H9 (cell line): Measurements from ENCODE around the gene ZC3H12D. TPM values are rescaled to one million over a fixed set of nuclear protein-coding genes. Genes with fewer than 3 reads are reported as not detected.

Source experiments
- DNase-seq: peaks from one replicate; pipeline ENCODE4 v3.0.0-alpha.2; 2017
- H2AFZ ChIP-seq: one replicate; pipeline ENCODE4 v1.6.1; 2013; ENCODE audit warnings: mild to moderate bottlenecking, low read length, control low read depth, moderate library complexity
- H2AK5ac ChIP-seq: 2 replicates; pipeline ENCODE4 v1.6.1; 2013; ENCODE audit warnings: low read length, control low read depth, mixed read lengths; ENCODE audit not compliant: insufficient read length
- H2BK120ac ChIP-seq: one replicate; pipeline ENCODE4 v1.6.1; 2013; ENCODE audit warnings: low read depth, mild to moderate bottlenecking, low read length, control low read depth, inconsistent platforms; ENCODE audit not compliant: poor library complexity, severe bottlenecking
- H2BK12ac ChIP-seq: 2 replicates; pipeline ENCODE4 v1.6.1; 2013; ENCODE audit warnings: low read length, control low read depth, mixed read lengths, low read depth; ENCODE audit not compliant: insufficient read length
- H2BK15ac ChIP-seq: 2 replicates; pipeline ENCODE4 v1.6.1; 2013; ENCODE audit warnings: low read depth, low read length, control low read depth
- H2BK20ac ChIP-seq: one replicate; pipeline ENCODE4 v1.6.1; 2013; ENCODE audit warnings: low read depth, mild to moderate bottlenecking, low read length, control low read depth, inconsistent platforms; ENCODE audit not compliant: poor library complexity, severe bottlenecking
- H2BK5ac ChIP-seq: 2 replicates; pipeline ENCODE4 v1.6.1; 2013; ENCODE audit warnings: low read length, control low read depth, mixed read lengths; ENCODE audit not compliant: insufficient read length
- H3K14ac ChIP-seq: 2 replicates; pipeline ENCODE4 v1.6.1; 2013; ENCODE audit warnings: low read length, control low read depth; ENCODE audit not compliant: insufficient read depth
- H3K18ac ChIP-seq: 2 replicates; pipeline ENCODE4 v1.6.1; 2013; ENCODE audit warnings: low read depth, mild to moderate bottlenecking, mixed read lengths, low read length, control low read depth; ENCODE audit not compliant: insufficient read length
- H3K23ac ChIP-seq: 2 replicates; pipeline ENCODE4 v1.6.1; 2013; ENCODE audit warnings: low read length, control low read depth, mixed read lengths, low read depth; ENCODE audit not compliant: insufficient read length
- H3K23me2 ChIP-seq: 2 replicates; pipeline ENCODE4 v1.6.1; 2013; ENCODE audit warnings: low read depth, mild to moderate bottlenecking, mixed read lengths, low read length, control low read depth; ENCODE audit not compliant: insufficient read length, poor library complexity, severe bottlenecking
- H3K27ac ChIP-seq: 2 replicates; pipeline ENCODE4 v1.5.1; 2013; ENCODE audit warnings: low read length, control low read depth, mixed read lengths, low read depth; ENCODE audit not compliant: insufficient read length
- H3K27me3 ChIP-seq: 2 replicates; pipeline ENCODE4 v1.6.1; 2013; ENCODE audit warnings: low read length, control low read depth, inconsistent platforms; ENCODE audit not compliant: insufficient read depth
- H3K4ac ChIP-seq: 2 replicates; pipeline ENCODE4 v1.6.1; 2013; ENCODE audit warnings: low read depth, mild to moderate bottlenecking, control low read depth, inconsistent platforms, low read length, moderate library complexity
- H3K4me1 ChIP-seq: 2 replicates; pipeline ENCODE4 v1.6.1; 2013; ENCODE audit warnings: low read length, control low read depth, inconsistent platforms; ENCODE audit not compliant: insufficient read depth
- H3K4me2 ChIP-seq: 2 replicates; pipeline ENCODE4 v1.6.1; 2013; ENCODE audit warnings: low read length, control low read depth, mixed read lengths; ENCODE audit not compliant: insufficient read length, insufficient read depth
- H3K56ac ChIP-seq: 2 replicates; pipeline ENCODE4 v1.6.1; 2013; ENCODE audit warnings: low read depth, mild to moderate bottlenecking, mixed read lengths, low read length, control low read depth; ENCODE audit not compliant: insufficient read length
- H3K79me1 ChIP-seq: 2 replicates; pipeline ENCODE4 v1.6.1; 2013; ENCODE audit warnings: low read depth, mild to moderate bottlenecking, moderate library complexity, low read length, control low read depth, inconsistent platforms; ENCODE audit not compliant: insufficient read depth, poor library complexity, severe bottlenecking
- H3K79me2 ChIP-seq: 2 replicates; pipeline ENCODE4 v1.6.1; 2013; ENCODE audit warnings: low read length, control low read depth, inconsistent platforms; ENCODE audit not compliant: insufficient read depth
- H3K9ac ChIP-seq: 2 replicates; pipeline ENCODE4 v1.6.1; 2013; ENCODE audit warnings: low read length, control low read depth, mixed read lengths; ENCODE audit not compliant: insufficient read length; ENCODE audit errors: extremely low read depth
- H3K9me3 ChIP-seq: one replicate; pipeline ENCODE4 v1.6.1; 2013; ENCODE audit warnings: low read depth, low read length, inconsistent platforms; ENCODE audit not compliant: control insufficient read depth
- H3T11ph ChIP-seq: one replicate; pipeline ENCODE4 v1.6.1; 2013; ENCODE audit warnings: mild to moderate bottlenecking, low read length, control low read depth, inconsistent platforms
- H4K20me1 ChIP-seq: one replicate; pipeline ENCODE4 v1.6.1; 2013; ENCODE audit not compliant: control insufficient read depth, insufficient read length, insufficient read depth
- H4K5ac ChIP-seq: 2 replicates; pipeline ENCODE4 v1.6.1; 2013; ENCODE audit warnings: low read depth, mild to moderate bottlenecking, mixed read lengths, low read length, control low read depth; ENCODE audit not compliant: insufficient read length
- H4K8ac ChIP-seq: replicated peaks from 2 replicates; pipeline ENCODE4 v1.6.1; 2013; ENCODE audit warnings: low read length, control low read depth, mixed read lengths, low read depth; ENCODE audit not compliant: insufficient read length
- H4K91ac ChIP-seq: 2 replicates; pipeline ENCODE4 v1.6.1; 2013; ENCODE audit warnings: low read depth, mild to moderate bottlenecking, moderate library complexity, mixed read lengths, low read length, control low read depth; ENCODE audit not compliant: insufficient read length
- H3K27ac Mint-ChIP-seq, 3 experiments: 2 replicates in 2 of 3; 3 replicates in 1 of 3; pipeline ENCODE4 v1.8.0; 2020 to 2021; ENCODE audit warnings: mixed read lengths in 3 of 3, mild to moderate bottlenecking in 1 of 3, moderate library complexity in 1 of 3
- H3K27me3 Mint-ChIP-seq: 2 replicates; pipeline ENCODE4 v1.8.0; 2021; ENCODE audit warnings: low read depth, mild to moderate bottlenecking, moderate library complexity, mixed read lengths
- H3K36me3 Mint-ChIP-seq, 3 experiments: 2 replicates in 2 of 3; 3 replicates in 1 of 3; pipeline ENCODE4 v1.8.0; 2020 to 2021; ENCODE audit warnings: low read depth in 3 of 3, mixed read lengths in 3 of 3; ENCODE audit not compliant: insufficient read depth in 1 of 3
- H3K4me1 Mint-ChIP-seq, 2 experiments: 2 replicates each; pipeline ENCODE4 v1.8.0; 2020; ENCODE audit warnings: mixed read lengths in 2 of 2
- H3K4me3 Mint-ChIP-seq, 2 experiments: 2 replicates in 1 of 2; 3 replicates in 1 of 2; pipeline ENCODE4 v1.8.0; 2020 to 2021; ENCODE audit warnings: mild to moderate bottlenecking in 2 of 2, mixed read lengths in 2 of 2, moderate library complexity in 1 of 2
- H3K9me3 Mint-ChIP-seq, 2 experiments: 2 replicates in 1 of 2; 3 replicates in 1 of 2; pipeline ENCODE4 v1.8.0; 2020; ENCODE audit warnings: mild to moderate bottlenecking in 2 of 2, mixed read lengths in 2 of 2, moderate library complexity in 1 of 2
- CTCF ChIP-seq: fragments of 200-600 bp; sonication (generic); conservative IDR thresholded peaks from 3 replicates; pipeline ENCODE4 v1.8.0; 2021; ENCODE audit warnings: antibody characterized with exemption, mild to moderate bottlenecking
- WGBS: extraction: QIAGEN DNeasy Blood & Tissue Kit; methylation state at CpG from one replicate; pipeline ENCODE4 v1.1.7; 2013; ENCODE audit warnings: missing lambda C conversion rate, low lambda C conversion rate, mixed read lengths; ENCODE audit not compliant: insufficient read length; ENCODE audit errors: extremely low coverage; 5-methylcytosine and 5-hydroxymethylcytosine counted together
- total RNA-seq: library from RNA; stranded (reverse); gene quantifications from 2 replicates; pipeline ENCODE4 v1.2.1, GENCODE V29; 2021

The ZC3H12D gene
- total RNA-seq, 1 experiment from 2014 or later: 0.07 TPM

GRCh38 chr6:149422581-149422980 lies 62.2 kb downstream of the ZC3H12D start:
- Mint-ChIP-seq H3K4me3 (no peak overlapping the region), H3K27me3 (no peaks in the 10 kb centered on the region; the same call in 1 of the 2 replicates), H3K9me3 (no peaks in the 10 kb centered on the region), H3K4me1 (peaks cover 12 to 14% of the 10 kb centered on the region in 2 experiments), H3K36me3 (no peaks in the 10 kb centered on the region), H3K27ac (no peak overlapping the region)
- DNase-seq: no peak
- H4K8ac ChIP-seq: no peak overlapping the region
- H2BK20ac ChIP-seq: no peak overlapping the region
- no peak for TF ChIP-seq CTCF
- no peak overlapping the region for H3K4ac ChIP-seq
- H3K27me3 ChIP-seq: no peaks in the 10 kb centered on the region
- H3K23me2 ChIP-seq: no peaks in the 10 kb centered on the region
- no peak overlapping the region for H3K27ac ChIP-seq
- no peak overlapping the region for H3T11ph ChIP-seq
- H3K4me2 ChIP-seq: no peak overlapping the region
- no peak overlapping the region for H3K23ac ChIP-seq
- H3K79me2 ChIP-seq: no peaks in the 10 kb centered on the region
- no peak overlapping the region for H3K14ac ChIP-seq
- H4K5ac ChIP-seq: no peak overlapping the region
- no peaks in the 10 kb centered on the region for H3K9me3 ChIP-seq
- no peak overlapping the region for H2BK5ac ChIP-seq
- H4K20me1 ChIP-seq: no peaks in the 10 kb centered on the region
- no peak overlapping the region for H2BK120ac ChIP-seq
- no peak overlapping the region for H2AK5ac ChIP-seq
- H3K9ac ChIP-seq: no peak overlapping the region
- no peak overlapping the region for H4K91ac ChIP-seq
- WGBS: no CpG with 5 or more reads among the region's 4 CpGs
- no peak overlapping the region for H2BK15ac ChIP-seq
- H3K79me1 ChIP-seq: no peaks in the 10 kb centered on the region
- no peak overlapping the region for H3K18ac ChIP-seq
- H3K56ac ChIP-seq: no peak overlapping the region
- H2BK12ac ChIP-seq: no peak overlapping the region
- no peak overlapping the region for H2AFZ ChIP-seq
- H3K4me1 ChIP-seq: no peaks in the 10 kb centered on the region
